DND-41 (cell line): ENCODE measurements around the gene ZNF12.

ENCODE experiments used
- ATAC-seq: fragments of 200-7000 bp; cut with Tn5 transposase; 3 replicates; pipeline ENCODE4 v1.9.1; 2021; ENCODE audit warnings: low read depth; ENCODE audit not compliant: insufficient read depth
- DNase-seq: peaks from one replicate; pipeline ENCODE4 v3.0.0-alpha.2; 2020
- H2AFZ ChIP-seq: 2 replicates; pipeline ENCODE4 v1.6.0; 2012; ENCODE audit warnings: low read depth, low read length
- H3K27ac ChIP-seq: 2 replicates; pipeline ENCODE4 v1.5.1; 2012; ENCODE audit warnings: low read length, inconsistent platforms
- H3K27me3 ChIP-seq: fragments of 200-600 bp; sonication (generic); 2 replicates; pipeline ENCODE4 v1.6.0; 2012; ENCODE audit warnings: low read length, mild to moderate bottlenecking, inconsistent platforms; ENCODE audit not compliant: insufficient read depth, poor library complexity
- H3K36me3 ChIP-seq: 2 replicates; pipeline ENCODE4 v1.5.1; 2012; ENCODE audit warnings: low read length, inconsistent platforms; ENCODE audit not compliant: insufficient read depth
- H3K4me1 ChIP-seq: 2 replicates; pipeline ENCODE4 v1.5.1; 2012; ENCODE audit warnings: mild to moderate bottlenecking, low read length; ENCODE audit not compliant: insufficient read depth
- H3K4me2 ChIP-seq: 2 replicates; pipeline ENCODE4 v1.6.0; 2012; ENCODE audit warnings: mild to moderate bottlenecking, moderate library complexity, low read length, inconsistent platforms; ENCODE audit not compliant: insufficient read depth
- H3K4me3 ChIP-seq, 2 experiments: fragments of 200-600 bp in 1 of 2; shearing (Covaris generic) in 1 of 2; 2 replicates each; pipeline ENCODE4 v1.5.1; 2012 to 2016; ENCODE audit warnings: inconsistent platforms in 2 of 2, low read length in 2 of 2, mild to moderate bottlenecking in 2 of 2, low read depth in 1 of 2, moderate library complexity in 1 of 2
- H3K79me2 ChIP-seq: 2 replicates; pipeline ENCODE4 v1.6.0; 2012; ENCODE audit warnings: low read length, inconsistent platforms; ENCODE audit not compliant: insufficient read depth
- H3K9ac ChIP-seq: 2 replicates; pipeline ENCODE4 v1.6.0; 2012; ENCODE audit warnings: low read depth, mild to moderate bottlenecking, inconsistent platforms, low read length, moderate library complexity
- H3K9me3 ChIP-seq: 2 replicates; pipeline ENCODE4 v1.5.1; 2012; ENCODE audit warnings: low read length, moderate library complexity, mild to moderate bottlenecking, inconsistent platforms; ENCODE audit not compliant: insufficient read depth, severe bottlenecking
- H4K20me1 ChIP-seq: 2 replicates; pipeline ENCODE4 v1.6.0; 2012; ENCODE audit warnings: low read length; ENCODE audit not compliant: insufficient read depth
- CTCF ChIP-seq: IDR thresholded peaks from 2 replicates; pipeline ENCODE4 v1.5.1; 2012; ENCODE audit warnings: borderline replicate concordance, low read length, moderate library complexity, mild to moderate bottlenecking; ENCODE audit not compliant: poor library complexity, severe bottlenecking; ENCODE audit errors: extremely low read depth
- EZH2 ChIP-seq: IDR thresholded peaks from 3 replicates; pipeline ENCODE4 v1.6.1; 2012; ENCODE audit warnings: borderline replicate concordance, low read depth, mild to moderate bottlenecking, moderate library complexity, low read length, inconsistent platforms; ENCODE audit not compliant: severe bottlenecking

ZNF12 gene

GRCh38 chr7:6656413-6656812, 50.3 kb downstream of the ZNF12 start:
- H2AFZ ChIP-seq: no peak overlapping the region
- H3K4me3 ChIP-seq: no peak overlapping the region
- TF ChIP-seq EZH2 (no peak), CTCF (no peak)
- peaks cover 30% of the 10 kb centered on the region for H3K36me3 ChIP-seq
- no peaks in the 10 kb centered on the region for H3K27me3 ChIP-seq
- no peak overlapping the region for H3K27ac ChIP-seq
- ATAC-seq (no peak), DNase-seq (no peak)
- no peaks in the 10 kb centered on the region for H3K9me3 ChIP-seq
- H3K4me1 ChIP-seq: no peaks in the 10 kb centered on the region
- no peaks in the 10 kb centered on the region for H3K79me2 ChIP-seq
- no peak overlapping the region for H3K9ac ChIP-seq
- peaks cover 15% of the 10 kb centered on the region; the same call in 1 of the 2 replicates for H4K20me1 ChIP-seq
- H3K4me2 ChIP-seq: no peak overlapping the region

GRCh38 chr7:6655636-6656385, 50.9 kb downstream of the ZNF12 start:
- no peak overlapping the region for H3K9ac ChIP-seq
- H3K4me3 ChIP-seq: no peak overlapping the region
- H4K20me1 ChIP-seq: peaks cover 15% of the 10 kb centered on the region; the same call in 1 of the 2 replicates
- H3K4me1 ChIP-seq: no peaks in the 10 kb centered on the region
- TF ChIP-seq CTCF: no peak
- no peak for TF ChIP-seq EZH2
- no peak overlapping the region for H2AFZ ChIP-seq
- peaks cover 3% of the 10 kb centered on the region for H3K9me3 ChIP-seq
- DNase-seq (no peak), ATAC-seq (no peak)
- H3K27me3 ChIP-seq: no peaks in the 10 kb centered on the region
- H3K27ac ChIP-seq: no peak overlapping the region
- peaks cover 33% of the 10 kb centered on the region for H3K36me3 ChIP-seq
- H3K79me2 ChIP-seq: no peaks in the 10 kb centered on the region
- H3K4me2 ChIP-seq: no peak overlapping the region

DNA sequence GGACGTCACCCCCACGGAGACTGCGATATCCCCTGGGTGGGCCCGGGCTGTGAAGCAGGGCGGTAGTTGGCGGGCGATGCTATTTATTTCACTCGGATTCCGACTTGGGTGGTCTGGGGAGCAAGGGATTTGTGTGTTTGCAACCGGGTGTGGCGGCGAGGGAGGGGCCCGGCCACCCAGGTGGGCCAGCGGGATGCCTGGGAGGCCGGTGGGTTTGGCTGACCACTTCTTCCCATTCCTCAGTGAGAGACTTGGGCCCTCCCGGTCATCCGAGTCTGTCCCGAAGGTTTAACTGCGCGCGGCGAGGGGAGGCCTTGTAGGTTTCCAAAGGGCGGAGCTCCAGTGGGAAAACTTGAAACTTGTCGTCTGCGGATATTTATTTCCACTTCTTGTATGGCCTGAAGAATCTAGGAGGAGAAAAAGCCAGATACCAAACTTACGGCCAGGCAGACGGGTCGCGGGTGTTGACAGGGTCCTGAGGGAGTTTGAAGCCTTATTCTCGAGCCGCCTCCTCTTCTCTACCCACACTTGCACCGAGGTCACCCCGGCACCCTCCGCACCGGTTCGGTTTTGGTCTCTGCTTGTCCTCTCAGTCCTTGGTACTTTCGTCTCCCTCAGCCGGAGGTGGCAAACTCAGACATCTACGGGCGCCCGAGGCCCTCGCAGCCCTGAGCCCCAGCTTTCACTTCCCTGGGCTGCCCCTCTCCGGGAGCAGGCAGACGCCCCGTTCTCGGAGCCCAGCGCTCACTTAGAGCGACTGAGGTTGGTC, 51.7 kb downstream of the ZNF12 start:
- H3K4me1 ChIP-seq: no peaks in the 10 kb centered on the region
- peaks cover 22% of the 10 kb centered on the region for H4K20me1 ChIP-seq
- no peak overlapping the region for H3K27ac ChIP-seq
- H3K9me3 ChIP-seq: peaks cover 7% of the 10 kb centered on the region
- no peaks in the 10 kb centered on the region for H3K27me3 ChIP-seq
- TF ChIP-seq CTCF (no peak), EZH2 (no peak)
- no peaks in the 10 kb centered on the region for H3K79me2 ChIP-seq
- DNase-seq: no peak
- no peak overlapping the region for H2AFZ ChIP-seq
- no peak overlapping the region for H3K9ac ChIP-seq
- ATAC-seq: no peak
- no peak overlapping the region for H3K4me2 ChIP-seq
- no peak overlapping the region for H3K4me3 ChIP-seq
- peaks cover 41% of the 10 kb centered on the region for H3K36me3 ChIP-seq
